A549 (cell line): ENCODE data around the gene HMGXB3. TPM values are rescaled to one million over a fixed set of nuclear protein-coding genes. Genes with fewer than 3 reads are reported as not detected.
"Not testable (repeated sequence)": the region's sequence is repeated elsewhere in the genome, so short reads cannot be mapped to it uniquely, and the experiment has no call there.

Experiments
- ATAC-seq, 2 experiments: fragments of 200-7000 bp in 1 of 2; fragments of >200 bp in 1 of 2; cut with Nextera tagmentation in 1 of 2; cut with Tn5 transposase in 1 of 2; 3 replicates each; pipeline versions ENCODE4 v1.8.0 to v1.9.1; 2018 to 2020; ENCODE audit warnings: mild to moderate bottlenecking in 1 of 2, moderate library complexity in 1 of 2
- CTCF ChIA-PET: fragments of 300-600 bp; sonication (Branson Sonifier 250); formaldehyde crosslinking; extraction: SDS; loops from one replicate; lab custom pipeline; 2021; ENCODE audit warnings: antibody characterized with exemption, inconsistent platforms; lab: Yijun Ruan, JAX
- POLR2A ChIA-PET: fragments of 350-600 bp; formaldehyde crosslinking; extraction: SDS; loops from one replicate; lab custom pipeline; 2021; ENCODE audit warnings: antibody characterized with exemption, inconsistent platforms; lab: Yijun Ruan, JAX
- DNase-seq, 2 experiments: peaks; one replicate each; pipeline versions ENCODE4 v3.0.0 to v3.0.0-alpha.2; 2011 to 2016; ENCODE audit warnings: low read depth in 1 of 2, low spot score in 1 of 2
- FAIRE-seq: peaks from 2 replicates; lab custom pipeline; 2011; peaks lifted over from hg19 to GRCh38; lab: Jason Lieb, UNC
- H3K27ac ChIP-seq, 2 experiments: fragments of >200 bp; sonication (Bioruptor Twin); formaldehyde crosslinking; 3 replicates each; pipeline ENCODE4 v1.5.1; 2016 to 2017
- H3K4me1 ChIP-seq: fragments of >200 bp; sonication (Bioruptor Twin); formaldehyde crosslinking; 3 replicates; pipeline ENCODE4 v1.6.1; 2016
- H3K4me2 ChIP-seq: fragments of >200 bp; sonication (Bioruptor Twin); formaldehyde crosslinking; 3 replicates; pipeline ENCODE4 v1.6.1; 2016
- H3K4me3 ChIP-seq: fragments of >200 bp; sonication (Bioruptor Twin); formaldehyde crosslinking; 3 replicates; pipeline ENCODE4 v1.5.1; 2016
- H3K9me3 ChIP-seq: fragments of >200 bp; sonication (Bioruptor Twin); formaldehyde crosslinking; 3 replicates; pipeline ENCODE4 v1.6.1; 2016
- BHLHE40 ChIP-seq: IDR thresholded peaks from 2 replicates; pipeline ENCODE4 v1.6.1; 2012; ENCODE audit warnings: low read depth, low read length, inconsistent platforms
- CBX2 ChIP-seq: fragments of 200-600 bp; sonication (generic); IDR thresholded peaks from 2 replicates; pipeline ENCODE4 v1.6.1; 2016; ENCODE audit warnings: low read depth, mild to moderate bottlenecking, borderline replicate concordance
- CEBPB ChIP-seq, 2 experiments: fragments of >200 bp in 1 of 2; sonication (Bioruptor Twin) in 1 of 2; formaldehyde crosslinking in 1 of 2; IDR thresholded peaks; 2 replicates each; pipeline ENCODE4 v1.6.1; 2012 to 2016
- EHF ChIP-seq: fragments of 250-450 bp; sonication (Bioruptor Pico); IDR thresholded peaks from 2 replicates; pipeline ENCODE4 v1.5.0; 2020; ENCODE audit warnings: mild to moderate bottlenecking
- EHMT2 ChIP-seq: fragments of 200-600 bp; sonication (generic); IDR thresholded peaks from 2 replicates; pipeline ENCODE4 v1.6.1; 2016; ENCODE audit warnings: antibody characterized with exemption, low read depth, mild to moderate bottlenecking, moderate library complexity
- EP300 ChIP-seq, 2 experiments: fragments of >200 bp; sonication (Bioruptor Twin); formaldehyde crosslinking; IDR thresholded peaks; 2 replicates in 1 of 2; 3 replicates in 1 of 2; pipeline ENCODE4 v1.6.1; 2016 to 2017
- ESRRA ChIP-seq: fragments of 150-350 bp; IDR thresholded peaks from 2 replicates; pipeline ENCODE4 v1.6.1; 2014; ENCODE audit warnings: mild to moderate bottlenecking, low read length, borderline replicate concordance
- FOSL2 ChIP-seq, 2 experiments: fragments of 450-650 bp in 1 of 2; fragments of >200 bp in 1 of 2; sonication (Bioruptor Twin) in 1 of 2; formaldehyde crosslinking; IDR thresholded peaks; 2 replicates each; pipeline versions ENCODE4 v1.5.0 to v1.6.1; 2016 to 2020; ENCODE audit warnings: mild to moderate bottlenecking in 1 of 2, moderate library complexity in 1 of 2
- FOXS1 ChIP-seq: fragments of 250-450 bp; sonication (Bioruptor Pico); IDR thresholded peaks from 2 replicates; pipeline ENCODE4 v1.5.0; 2020; ENCODE audit warnings: mild to moderate bottlenecking, moderate library complexity
- GATA3 ChIP-seq: IDR thresholded peaks from 2 replicates; pipeline ENCODE4 v1.6.1; 2012; ENCODE audit warnings: borderline replicate concordance
- HEYL ChIP-seq: fragments of 250-450 bp; sonication (Bioruptor Pico); IDR thresholded peaks from 2 replicates; pipeline ENCODE4 v1.8.0; 2021; ENCODE audit warnings: mild to moderate bottlenecking, moderate library complexity
- JUNB ChIP-seq: fragments of >200 bp; sonication (Bioruptor Twin); formaldehyde crosslinking; IDR thresholded peaks from 2 replicates; pipeline ENCODE4 v1.6.1; 2016
- KDM5A ChIP-seq: fragments of 200-600 bp; sonication (generic); IDR thresholded peaks from 2 replicates; pipeline ENCODE4 v1.6.1; 2016; ENCODE audit warnings: antibody characterized with exemption, mild to moderate bottlenecking
- PHF8 ChIP-seq: fragments of 200-600 bp; sonication (generic); IDR thresholded peaks from 2 replicates; pipeline ENCODE4 v1.6.1; 2016; ENCODE audit warnings: low read depth, mild to moderate bottlenecking, antibody characterized with exemption, moderate library complexity, borderline replicate concordance
- POLR2A ChIP-seq: IDR thresholded peaks from 2 replicates; pipeline ENCODE4 v1.6.1; 2012; ENCODE audit warnings: mild to moderate bottlenecking, low read length
- POLR2AphosphoS2 ChIP-seq: conservative IDR thresholded peaks from 2 replicates; pipeline ENCODE4 v1.6.1; 2012; ENCODE audit warnings: low read length, improper control_type of control experiment, inconsistent platforms
- RARB ChIP-seq: fragments of 250-450 bp; sonication (Bioruptor Pico); IDR thresholded peaks from 2 replicates; pipeline ENCODE4 v1.8.0; 2021; ENCODE audit warnings: mild to moderate bottlenecking, moderate library complexity
- TP53 ChIP-seq: fragments of 250-450 bp; sonication (Bioruptor Pico); IDR thresholded peaks from 2 replicates; pipeline ENCODE4 v1.5.0; 2021; ENCODE audit warnings: mild to moderate bottlenecking, moderate library complexity
- ZFP36 ChIP-seq: fragments of 450-650 bp; IDR thresholded peaks from 2 replicates; pipeline ENCODE4 v1.6.1; 2014; ENCODE audit warnings: borderline replicate concordance; ENCODE audit not compliant: partially characterized antibody
- ZNF302 ChIP-seq: fragments of 250-450 bp; sonication (Bioruptor Pico); IDR thresholded peaks from 2 replicates; pipeline ENCODE4 v1.9.0; 2021; ENCODE audit warnings: inconsistent platforms, mild to moderate bottlenecking, moderate library complexity
- WGBS: methylation state at CpG from one replicate; pipeline ENCODE4 v1.1.6; 2017; ENCODE audit errors: missing lambda C conversion rate; 5-methylcytosine and 5-hydroxymethylcytosine counted together
- polyA plus RNA-seq, 4 experiments: library from polyadenylated mRNA; depleted of rRNA in 3 of 4; stranded (reverse); fragments of >200 nt; fragmentation: RNase III in 1 of 4; extraction: RNeasy Plus Mini Kit Qiagen cat#74134 plus additional on column Dnase treatment in 1 of 4; gene quantifications; 2 replicates in 3 of 4; 3 replicates in 1 of 4; pipeline ENCODE4 v1.2.3, GENCODE V29; 2011 to 2017
- TF ChIP-seq, protein P1 (sequence below): fragments of 150-350 bp; IDR thresholded peaks from 2 replicates; pipeline ENCODE4 v1.6.1; 2014; ENCODE audit warnings: low read depth, mild to moderate bottlenecking, low read length
- TF ChIP-seq, protein P2 (sequence below): fragments of >200 bp; sonication (Bioruptor Twin); formaldehyde crosslinking; IDR thresholded peaks from 3 replicates; pipeline ENCODE4 v1.5.1; 2016
- TF ChIP-seq, protein P3 (sequence below): fragments of 250-450 bp; sonication (Bioruptor Pico); IDR thresholded peaks from 2 replicates; pipeline ENCODE4 v1.5.0; 2020; ENCODE audit warnings: low read depth, mild to moderate bottlenecking, moderate library complexity

The HMGXB3 gene
- polyA plus RNA-seq, 2 of the 4 experiments (the other 2 are of a cell fraction): 20.5 to 34.1 TPM

- TF ChIP-seq CEBPB (IDR thresholded peaks at IDR 0.05): no peak
- TF ChIP-seq EHMT2: no peak
- TF ChIP-seq TP53 (CRISPR knock-in tag): no peak
- no peak for TF ChIP-seq EHF (CRISPR knock-in tag)
- no peak for TF ChIP-seq FOSL2 (IDR thresholded peaks at IDR 0.05)
- TF ChIP-seq FOSL2 (CRISPR knock-in tag; IDR thresholded peaks at IDR 0.05): no peak
- TF ChIP-seq, protein P1, sequence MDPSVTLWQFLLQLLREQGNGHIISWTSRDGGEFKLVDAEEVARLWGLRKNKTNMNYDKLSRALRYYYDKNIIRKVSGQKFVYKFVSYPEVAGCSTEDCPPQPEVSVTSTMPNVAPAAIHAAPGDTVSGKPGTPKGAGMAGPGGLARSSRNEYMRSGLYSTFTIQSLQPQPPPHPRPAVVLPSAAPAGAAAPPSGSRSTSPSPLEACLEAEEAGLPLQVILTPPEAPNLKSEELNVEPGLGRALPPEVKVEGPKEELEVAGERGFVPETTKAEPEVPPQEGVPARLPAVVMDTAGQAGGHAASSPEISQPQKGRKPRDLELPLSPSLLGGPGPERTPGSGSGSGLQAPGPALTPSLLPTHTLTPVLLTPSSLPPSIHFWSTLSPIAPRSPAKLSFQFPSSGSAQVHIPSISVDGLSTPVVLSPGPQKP: no peak
- no peak for TF ChIP-seq ESRRA
- TF ChIP-seq, protein P2, sequence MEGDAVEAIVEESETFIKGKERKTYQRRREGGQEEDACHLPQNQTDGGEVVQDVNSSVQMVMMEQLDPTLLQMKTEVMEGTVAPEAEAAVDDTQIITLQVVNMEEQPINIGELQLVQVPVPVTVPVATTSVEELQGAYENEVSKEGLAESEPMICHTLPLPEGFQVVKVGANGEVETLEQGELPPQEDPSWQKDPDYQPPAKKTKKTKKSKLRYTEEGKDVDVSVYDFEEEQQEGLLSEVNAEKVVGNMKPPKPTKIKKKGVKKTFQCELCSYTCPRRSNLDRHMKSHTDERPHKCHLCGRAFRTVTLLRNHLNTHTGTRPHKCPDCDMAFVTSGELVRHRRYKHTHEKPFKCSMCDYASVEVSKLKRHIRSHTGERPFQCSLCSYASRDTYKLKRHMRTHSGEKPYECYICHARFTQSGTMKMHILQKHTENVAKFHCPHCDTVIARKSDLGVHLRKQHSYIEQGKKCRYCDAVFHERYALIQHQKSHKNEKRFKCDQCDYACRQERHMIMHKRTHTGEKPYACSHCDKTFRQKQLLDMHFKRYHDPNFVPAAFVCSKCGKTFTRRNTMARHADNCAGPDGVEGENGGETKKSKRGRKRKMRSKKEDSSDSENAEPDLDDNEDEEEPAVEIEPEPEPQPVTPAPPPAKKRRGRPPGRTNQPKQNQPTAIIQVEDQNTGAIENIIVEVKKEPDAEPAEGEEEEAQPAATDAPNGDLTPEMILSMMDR: no peak
- no peak for TF ChIP-seq BHLHE40
- TF ChIP-seq, protein P3, sequence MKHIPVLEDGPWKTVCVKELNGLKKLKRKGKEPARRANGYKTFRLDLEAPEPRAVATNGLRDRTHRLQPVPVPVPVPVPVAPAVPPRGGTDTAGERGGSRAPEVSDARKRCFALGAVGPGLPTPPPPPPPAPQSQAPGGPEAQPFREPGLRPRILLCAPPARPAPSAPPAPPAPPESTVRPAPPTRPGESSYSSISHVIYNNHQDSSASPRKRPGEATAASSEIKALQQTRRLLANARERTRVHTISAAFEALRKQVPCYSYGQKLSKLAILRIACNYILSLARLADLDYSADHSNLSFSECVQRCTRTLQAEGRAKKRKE: no peak
- no peak overlapping the region for H3K4me3 ChIP-seq
- ATAC-seq: no peak
- H3K4me1 ChIP-seq: no peaks in the 10 kb centered on the region
- no peak for FAIRE-seq
- CTCF ChIA-PET: no interaction called here
- no peaks in the 10 kb centered on the region for H3K9me3 ChIP-seq
- no peak overlapping the region for H3K4me2 ChIP-seq
- WGBS: 78% methylated on average over 6 of the region's 6 CpGs
- H3K27ac ChIP-seq: no peak overlapping the region
- DNase-seq: no peak
- POLR2A ChIA-PET: no interaction called here
Observed at GRCh38 chr5:150082889-150083288, 82.3 kb downstream of the HMGXB3 start.

DNA sequence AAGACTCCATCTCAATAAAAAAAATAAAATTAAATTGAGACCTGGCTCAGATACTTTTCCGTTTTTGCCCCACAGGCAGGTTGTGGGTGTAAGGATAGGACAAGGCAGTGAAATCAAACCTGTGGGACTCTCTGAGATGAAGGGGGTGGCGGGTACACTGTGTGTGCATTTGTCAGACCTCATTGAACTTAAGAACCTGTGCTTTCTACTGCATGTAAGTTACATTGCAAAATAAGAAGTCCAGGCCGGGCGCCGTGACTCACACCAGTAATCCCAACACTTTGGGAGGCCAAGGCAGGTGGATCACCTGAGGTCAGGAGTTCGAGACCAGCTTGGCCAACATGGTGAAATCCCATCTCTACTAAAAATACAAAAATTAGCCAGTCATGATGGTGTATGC, 84.2 kb downstream of the HMGXB3 start:
- WGBS: 73% methylated on average over 5 of the region's 6 CpGs
- H3K9me3 ChIP-seq, ATAC-seq, CTCF ChIA-PET, H3K4me2 ChIP-seq, H3K4me1 ChIP-seq, POLR2A ChIA-PET, FAIRE-seq, H3K4me3 ChIP-seq, H3K27ac ChIP-seq, DNase-seq: not testable (repeated sequence)

DNA sequence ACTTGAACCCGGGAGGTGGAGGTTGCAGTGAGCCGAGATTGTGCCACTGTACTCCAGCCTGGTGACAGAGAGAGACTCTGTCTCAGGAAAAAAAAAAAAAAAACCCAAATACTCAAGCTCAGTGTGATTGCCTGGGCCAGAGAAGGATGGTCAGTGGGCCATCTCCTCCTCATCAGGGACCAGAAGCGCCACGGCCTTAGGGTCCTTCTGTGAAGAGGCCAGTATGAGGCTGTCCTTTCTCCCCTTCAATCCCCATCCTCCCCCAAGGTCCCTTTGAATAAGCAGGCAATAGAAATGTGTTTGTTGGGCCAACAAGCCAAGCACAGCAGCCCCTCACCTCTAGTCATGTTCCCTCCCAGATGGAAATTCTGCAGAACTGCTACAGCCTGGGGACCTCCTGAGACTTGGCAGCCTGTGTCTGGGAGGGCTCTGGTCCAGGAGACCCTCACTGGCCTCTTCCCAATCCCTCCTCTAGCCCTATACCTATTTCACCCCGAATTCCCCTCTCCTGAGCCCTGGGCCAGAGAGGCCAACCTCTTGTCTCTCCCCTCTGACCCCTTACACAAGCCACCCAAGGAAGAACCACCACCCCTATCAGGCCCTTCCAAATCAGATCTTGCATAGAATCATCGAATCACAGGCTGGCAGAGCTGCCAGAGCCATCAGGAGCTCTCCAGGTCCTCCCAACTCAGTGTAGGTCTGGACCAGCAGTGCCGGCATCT, 84.8 kb downstream of the HMGXB3 start:
- ATAC-seq (no peak), FAIRE-seq (no peak)
- CTCF ChIA-PET: interaction anchor here (0.6 kb wide), 1 partner anchor 12 kb away, joined by 3 read pairs; no protein-coding TSS in a partner anchor

DNA sequence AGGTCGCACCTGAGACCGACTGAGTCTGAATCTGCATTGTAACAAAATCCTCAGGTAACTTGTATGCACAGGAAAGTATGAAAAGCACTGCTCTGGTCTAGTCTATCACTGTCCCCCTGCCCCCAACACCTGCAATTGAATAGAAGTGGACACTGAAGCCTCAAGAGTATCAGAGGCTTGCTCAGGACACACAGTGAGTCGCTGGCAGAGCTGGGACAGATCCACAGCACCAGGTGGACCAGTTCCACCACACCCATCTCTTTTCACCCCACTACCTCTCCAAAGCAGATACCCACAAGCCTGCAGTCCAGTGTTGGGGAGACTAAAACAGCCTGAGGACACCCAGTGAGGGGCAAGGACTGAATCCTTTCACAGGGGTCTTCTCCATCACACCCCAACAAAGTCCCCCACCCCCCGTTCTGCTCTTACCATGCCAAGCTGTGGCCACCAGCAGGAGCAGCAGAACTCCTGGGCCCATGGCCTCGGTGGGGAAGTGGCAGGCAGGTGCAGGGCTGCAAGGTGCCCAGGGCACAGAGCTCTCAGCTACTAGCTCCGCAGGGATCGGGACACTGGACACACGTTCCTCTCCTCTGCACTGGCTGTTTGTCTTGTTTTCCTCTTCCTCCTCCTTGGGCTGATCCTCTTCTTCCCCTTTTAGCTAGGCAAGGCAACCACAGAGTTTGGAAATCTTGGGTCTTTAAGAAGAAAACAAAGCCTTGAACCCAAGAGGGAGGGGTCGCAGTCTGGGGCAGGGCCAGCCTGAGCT, 85.6 kb downstream of the HMGXB3 start, which contains the start of gene CSF1R:
CSF1R (minus strand) TSS at position 605 of the 766 bp plus-strand sequence; CDS start at position 478, 127 bp downstream.
- no peak for FAIRE-seq
- Histone ChIP-seq H3K27ac (no peak within 1 kb of the TSS), H3K9me3 (no peaks in the 10 kb centered on the region), H3K4me2 (no peak within 1 kb of the TSS), H3K4me3 (no peak within 1 kb of the TSS), H3K4me1 (no peaks in the 10 kb centered on the region)
- POLR2A ChIA-PET: no interaction called here
- DNase-seq: no peak
- CTCF ChIA-PET: interaction anchor here (0.6 to 1.2 kb wide), 4 partner anchors 9 to 132 kb away, joined by 3 to 6 read pairs (median 3); no protein-coding TSS in a partner anchor
- 42% methylated on average over 9 of the region's 9 CpGs for WGBS
- TF ChIP-seq RARB (no peak), EHMT2 (no peak), POLR2A (no peak), FOXS1 (CRISPR knock-in tag) (no peak), GATA3 (no peak), KDM5A (no peak), HEYL (no peak), PHF8 (no peak), JUNB (no peak), ZNF302 (CRISPR knock-in tag) (no peak)
- no peak for ATAC-seq

More for the DNA sequence above, 84.8 kb downstream of the HMGXB3 start:
- H3K4me2 ChIP-seq: no peak overlapping the region
- H3K9me3 ChIP-seq: no peaks in the 10 kb centered on the region
- no peak overlapping the region for H3K27ac ChIP-seq
- H3K4me1 ChIP-seq: no peaks in the 10 kb centered on the region
- TF ChIP-seq CBX2 (no peak), CEBPB (IDR thresholded peaks at IDR 0.05) (no peak), POLR2AphosphoS2 (no peak), RARB (no peak), ZFP36 (no peak), EP300 (IDR thresholded peaks at IDR 0.05) (no peak)
- POLR2A ChIA-PET: no interaction called here
- no peak for DNase-seq
- H3K4me3 ChIP-seq: no peak overlapping the region
- 49% methylated on average over 7 of the region's 7 CpGs for WGBS
